Suprapubic skin (tissue), 4 donors: ENCODE results near the gene MSANTD2. TPM values are rescaled to one million over a fixed set of nuclear protein-coding genes. Genes with fewer than 3 reads are reported as not detected.

Source experiments
- DNase-seq, 2 donors: peaks; one replicate each; pipeline ENCODE4 v3.0.0-alpha.2; 2019; ENCODE audit warnings: low spot score in 2 of 2
- H3K27ac ChIP-seq: fragments of 200-600 bp; sonication (generic); one replicate; pipeline ENCODE4 v1.5.1; 2019
- H3K27me3 ChIP-seq: fragments of 200-600 bp; sonication (generic); one replicate; pipeline ENCODE4 v1.5.1; 2019
- H3K36me3 ChIP-seq: fragments of 200-600 bp; sonication (generic); one replicate; pipeline ENCODE4 v1.5.1; 2019
- H3K4me1 ChIP-seq: fragments of 200-600 bp; sonication (generic); one replicate; pipeline ENCODE4 v1.5.1; 2019
- H3K4me3 ChIP-seq: fragments of 200-600 bp; sonication (generic); one replicate; pipeline ENCODE4 v1.5.1; 2019; ENCODE audit warnings: mild to moderate bottlenecking
- H3K9me3 ChIP-seq: fragments of 200-600 bp; sonication (generic); one replicate; pipeline ENCODE4 v1.5.1; 2019
- CTCF ChIP-seq, 2 donors: fragments of 200-600 bp in 1 of 2; fragments of 450-650 bp in 1 of 2; sonication (generic) in 1 of 2; IDR thresholded peaks; one replicate each; pipeline ENCODE4 v1.5.1; 2016 to 2019; ENCODE audit warnings: antibody characterized with exemption in 2 of 2, mild to moderate bottlenecking in 1 of 2, moderate library complexity in 1 of 2
- EP300 ChIP-seq: sonication (generic); formaldehyde crosslinking; IDR thresholded peaks from one replicate; pipeline ENCODE4 v1.6.1; 2017; ENCODE audit warnings: antibody characterized with exemption
- POLR2A ChIP-seq, 2 donors: fragments of 450-650 bp; IDR thresholded peaks; one replicate each; pipeline ENCODE4 v1.6.1; 2017; ENCODE audit warnings: antibody characterized with exemption in 2 of 2, mild to moderate bottlenecking in 2 of 2, moderate library complexity in 2 of 2
- POLR2AphosphoS5 ChIP-seq, 3 donors: sonication (generic); formaldehyde crosslinking; IDR thresholded peaks; one replicate each; pipeline ENCODE4 v1.6.1; 2017; ENCODE audit warnings: antibody characterized with exemption in 3 of 3
- WGBS: methylation state at CpG from one replicate; pipeline ENCODE4 v1.1.5; 2018; 5-methylcytosine and 5-hydroxymethylcytosine counted together
- total RNA-seq, 4 donors: library from RNA; depleted of rRNA; stranded (reverse); fragments of >200 nt; gene quantifications; one replicate each; pipeline ENCODE4 v1.1.0, GENCODE V29; 2016

MSANTD2 gene
- total RNA-seq, 4 donors from 2014 or later: 5.5 to 42.5 (median 11.7) TPM

- no peak for DNase-seq
- Histone ChIP-seq H3K27ac (no peak overlapping the region), H3K4me1 (no peaks in the 10 kb centered on the region), H3K36me3 (no peaks in the 10 kb centered on the region), H3K4me3 (no peak overlapping the region), H3K27me3 (no peaks in the 10 kb centered on the region), H3K9me3 (no peaks in the 10 kb centered on the region)
- WGBS: 85% methylated on average over 6 of the region's 6 CpGs
- TF ChIP-seq CTCF (IDR thresholded peaks at IDR 0.05): no peak
- TF ChIP-seq POLR2AphosphoS5 (IDR thresholded peaks at IDR 0.05): no peak
- no peak for TF ChIP-seq EP300
- no peak for TF ChIP-seq POLR2A (IDR thresholded peaks at IDR 0.05)
These were observed 7.6 kb upstream of the MSANTD2 start for GRCh38 chr11:124807660-124808270.

DNA sequence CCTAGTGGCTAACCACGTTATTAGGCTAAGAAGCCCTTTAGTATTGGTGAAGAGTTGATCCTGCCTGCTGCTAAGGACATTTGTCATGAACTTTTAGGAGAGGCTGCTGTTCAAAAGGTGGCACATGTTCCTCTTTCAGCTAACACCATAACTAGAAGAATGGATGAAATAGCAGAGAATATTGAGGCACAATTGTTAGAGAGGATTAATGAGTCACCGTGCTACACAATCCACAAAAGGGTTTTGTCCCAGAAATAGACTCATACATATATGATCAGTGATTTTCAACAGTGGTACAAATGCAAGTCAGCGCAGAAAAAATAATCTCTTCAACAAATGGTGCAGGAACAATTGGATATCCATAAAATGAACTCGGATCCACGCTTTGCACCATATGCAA, 7.0 kb upstream of the MSANTD2 start:
- 92% methylated on average over 5 of the region's 5 CpGs for WGBS
- H3K36me3 ChIP-seq: no peaks in the 10 kb centered on the region
- TF ChIP-seq EP300: no peak
- TF ChIP-seq CTCF (IDR thresholded peaks at IDR 0.05): no peak
- no peak for TF ChIP-seq POLR2AphosphoS5 (IDR thresholded peaks at IDR 0.05)
- TF ChIP-seq POLR2A (IDR thresholded peaks at IDR 0.05): no peak
- H3K4me1 ChIP-seq: no peaks in the 10 kb centered on the region
- no peak for DNase-seq
- no peak overlapping the region for H3K4me3 ChIP-seq
- H3K27ac ChIP-seq: no peak overlapping the region
- no peaks in the 10 kb centered on the region for H3K27me3 ChIP-seq
- no peaks in the 10 kb centered on the region for H3K9me3 ChIP-seq

GRCh38 chr11:124804884-124805283, 4.7 kb upstream of the MSANTD2 start:
- DNase-seq: no peak
- 88% methylated on average over 3 of the region's 3 CpGs for WGBS
- no peak overlapping the region for H3K4me3 ChIP-seq
- H3K9me3 ChIP-seq: no peaks in the 10 kb centered on the region
- no peaks in the 10 kb centered on the region for H3K36me3 ChIP-seq
- no peak overlapping the region for H3K27ac ChIP-seq
- no peak for TF ChIP-seq POLR2A (IDR thresholded peaks at IDR 0.05)
- TF ChIP-seq POLR2AphosphoS5 (IDR thresholded peaks at IDR 0.05): no peak
- TF ChIP-seq CTCF (IDR thresholded peaks at IDR 0.05): no peak
- TF ChIP-seq EP300: no peak
- H3K4me1 ChIP-seq: peaks cover 11% of the 10 kb centered on the region
- H3K27me3 ChIP-seq: no peaks in the 10 kb centered on the region

DNA sequence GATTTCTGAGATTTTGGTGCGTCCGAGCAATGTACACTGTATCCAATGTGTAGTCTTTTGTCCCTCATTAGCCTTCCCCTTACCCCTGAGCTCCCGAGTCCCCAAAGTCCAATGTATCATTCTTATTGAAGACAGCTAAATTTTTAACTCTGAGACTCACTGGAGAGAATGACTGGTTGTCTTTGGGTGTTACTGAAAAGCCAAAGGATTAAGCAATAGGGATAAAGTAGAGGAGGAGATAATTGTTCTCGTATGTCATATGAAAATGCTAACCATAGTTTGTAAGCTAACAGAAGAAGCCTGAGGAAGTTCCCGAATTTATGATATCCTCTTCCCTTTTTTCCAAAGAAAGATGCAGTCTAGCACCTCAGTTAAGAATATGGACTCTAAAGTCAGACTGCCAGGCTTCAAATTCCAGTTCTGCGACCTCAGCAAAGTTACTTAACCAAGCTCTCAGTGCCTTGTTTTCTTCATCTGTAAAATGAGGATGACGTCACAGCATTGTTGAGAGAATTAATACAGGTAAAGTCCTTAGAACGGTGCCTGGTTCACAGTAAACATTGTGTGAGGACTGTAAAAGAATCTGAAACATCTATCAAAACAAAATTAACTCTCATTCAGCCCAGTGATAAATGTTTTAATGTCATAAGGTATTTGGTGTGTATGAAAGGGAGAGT, 1.6 kb upstream of the MSANTD2 start:
- peak overlapping the region; percentile 95 for H3K27ac ChIP-seq
- WGBS: 58% methylated on average over 8 of the region's 8 CpGs
- no peak for DNase-seq

More for the DNA sequence above, 1.6 kb upstream of the MSANTD2 start:
- peaks cover 32% of the 10 kb centered on the region for H3K4me1 ChIP-seq
- H3K36me3 ChIP-seq: no peaks in the 10 kb centered on the region
- no peaks in the 10 kb centered on the region for H3K27me3 ChIP-seq
- no peaks in the 10 kb centered on the region for H3K9me3 ChIP-seq
- peak overlapping the region; percentile 99 for H3K4me3 ChIP-seq
- TF ChIP-seq POLR2AphosphoS5 (IDR thresholded peaks at IDR 0.05): no peak
- TF ChIP-seq CTCF (IDR thresholded peaks at IDR 0.05): no peak
